Measurements from ENCODE around the gene PCGF2. TPM values are rescaled to one million over a fixed set of nuclear protein-coding genes. Genes with fewer than 3 reads are reported as not detected.

Gene PCGF2
- total RNA-seq, 1 donor from 2014 or later: 20.8 TPM

DNA sequence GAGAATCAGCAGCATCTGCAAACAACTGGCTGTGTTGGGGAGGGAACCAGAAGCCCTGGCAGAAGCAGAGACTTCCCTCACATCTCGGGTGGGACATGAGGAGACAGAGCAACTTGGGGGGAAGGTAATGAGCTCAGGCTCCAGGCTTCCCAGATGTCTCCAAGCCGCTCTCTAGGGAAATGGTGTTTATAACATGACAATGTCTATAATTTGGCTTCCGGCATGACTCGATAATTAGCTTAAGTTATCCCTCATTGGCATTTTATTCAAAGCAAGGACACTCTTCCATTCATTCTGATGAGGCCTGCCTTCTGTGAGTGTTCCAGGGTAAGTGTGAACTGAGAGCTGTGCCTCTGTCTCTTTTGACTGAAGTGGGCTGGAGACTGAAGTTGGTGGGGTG, 57.8 kb downstream of the PCGF2 start:
- H3K36me3 ChIP-seq (ENCODE audit: control insufficient read depth, insufficient read depth, low read length): no peaks in the 10 kb centered on the region
- DNase-seq (ENCODE audit: low read depth): no peak
- TF ChIP-seq CTCF (IDR thresholded peaks at IDR 0.05; ENCODE audit: insufficient read depth, low read length, poor library complexity, severe bottlenecking): no peak
- no peak overlapping the region for H3K4me3 ChIP-seq (ENCODE audit: low read depth, low read length)
- H3K27me3 ChIP-seq (ENCODE audit: control insufficient read depth, insufficient read depth, low read length): no peaks in the 10 kb centered on the region

- H3K4me3 ChIP-seq (ENCODE audit: low read depth, low read length): no peak overlapping the region
- DNase-seq (ENCODE audit: low read depth): no peak
- H3K36me3 ChIP-seq (ENCODE audit: control insufficient read depth, insufficient read depth, low read length): no peaks in the 10 kb centered on the region
- H3K27me3 ChIP-seq (ENCODE audit: control insufficient read depth, insufficient read depth, low read length): no peaks in the 10 kb centered on the region
- no peak for TF ChIP-seq CTCF (IDR thresholded peaks at IDR 0.05; ENCODE audit: insufficient read depth, low read length, poor library complexity, severe bottlenecking)
Observed at GRCh38 chr17:38687286-38687685, 60.9 kb downstream of the PCGF2 start.

DNA sequence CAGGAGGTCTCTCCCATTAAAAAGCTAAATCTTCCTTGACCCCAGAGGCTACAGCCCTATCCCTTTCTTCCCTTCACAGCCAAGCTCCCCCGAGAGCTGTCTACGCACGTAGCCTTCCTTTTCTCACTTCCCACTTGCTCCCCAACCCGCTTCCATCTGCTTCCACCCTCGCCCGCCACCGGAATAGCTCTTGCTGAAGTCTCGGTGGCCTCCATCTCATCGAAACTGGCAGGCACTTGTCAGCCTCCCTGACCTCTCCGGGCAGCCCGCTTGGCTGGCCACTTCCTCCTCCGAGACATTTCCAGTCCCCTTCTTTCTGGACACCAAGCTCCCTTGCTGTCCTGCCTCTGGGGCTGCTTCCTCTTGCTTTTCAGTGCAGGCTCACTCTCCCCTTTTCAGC, 62.6 kb downstream of the PCGF2 start:
- no peaks in the 10 kb centered on the region for H3K36me3 ChIP-seq (ENCODE audit: control insufficient read depth, insufficient read depth, low read length)
- no peaks in the 10 kb centered on the region for H3K27me3 ChIP-seq (ENCODE audit: control insufficient read depth, insufficient read depth, low read length)
- DNase-seq (ENCODE audit: low read depth): no peak
- TF ChIP-seq CTCF (IDR thresholded peaks at IDR 0.05; ENCODE audit: insufficient read depth, low read length, poor library complexity, severe bottlenecking): no peak
- H3K4me3 ChIP-seq (ENCODE audit: low read depth, low read length): no peak overlapping the region

Other genes with a start within 250 kb of the PCGF2 start
- 0.27 and 0.84 TPM in 2 replicates for gene SRCIN1, start 142.4 kb downstream of the PCGF2 start, total RNA-seq
- gene EPOP, start 73.4 kb downstream of the PCGF2 start, total RNA-seq: 6.2 and 6.4 TPM in 2 replicates
- gene MLLT6, start 43.1 kb downstream of the PCGF2 start, total RNA-seq: 42.7 and 46.7 TPM in 2 replicates
- gene CISD3, start 18.0 kb downstream of the PCGF2 start, total RNA-seq: 3.4 and 4.1 TPM in 2 replicates
- 166 TPM in 2 replicates for gene PSMB3, start 4.4 kb upstream of the PCGF2 start, total RNA-seq
- gene PIP4K2B, start 51.2 kb upstream of the PCGF2 start, total RNA-seq: 34.8 and 53.3 TPM in 2 replicates
- 13.9 and 14.4 TPM in 2 replicates for gene CWC25, start 77.0 kb upstream of the PCGF2 start, total RNA-seq
- gene RPL23, start 105.4 kb upstream of the PCGF2 start, total RNA-seq: 1,506 and 1,881 TPM in 2 replicates
- 201 and 247 TPM in 2 replicates for gene LASP1, start 121.7 kb upstream of the PCGF2 start, total RNA-seq
- gene FBXO47, start 219.1 kb upstream of the PCGF2 start, total RNA-seq: not detected in 2 replicates